HEK293 (cell line): ENCODE data around the gene WDR64.

Source experiments
- CTCF ChIP-seq: fragments of 450-650 bp; formaldehyde crosslinking; IDR thresholded peaks from 2 replicates; pipeline ENCODE4 v1.5.1; 2016; ENCODE audit warnings: missing biosample characterization, missing genetic modification characterization
- YY1 ChIP-seq: fragments of 450-650 bp; formaldehyde crosslinking; IDR thresholded peaks from 2 replicates; pipeline ENCODE4 v1.5.1; 2018; ENCODE audit warnings: missing biosample characterization, missing genetic modification characterization
- ZBTB7A ChIP-seq: fragments of 450-650 bp; formaldehyde crosslinking; IDR thresholded peaks from 2 replicates; pipeline ENCODE4 v1.5.1; 2016; ENCODE audit warnings: low read depth, missing biosample characterization, missing genetic modification characterization

- TF ChIP-seq CTCF (no peak), YY1 (tag by site-specific recombination) (no peak), ZBTB7A (tag by site-specific recombination) (no peak)
Measured at GRCh38 chr1:241696172-241696814, 44.2 kb downstream of the WDR64 start.
